HEK293 (cell line): ENCODE results near the gene ABCC10.
"Not testable (repeated sequence)": the region's sequence is repeated elsewhere in the genome, so short reads cannot be mapped to it uniquely, and the experiment has no call there.

Source experiments
- CTCF ChIA-PET: fragments of 350-600 bp; formaldehyde crosslinking; extraction: SDS; loops from one replicate; lab custom pipeline; 2021; ENCODE audit warnings: antibody characterized with exemption; lab: Yijun Ruan, JAX
- POLR2A ChIA-PET: fragments of 300-600 bp; formaldehyde crosslinking; extraction: SDS; loops from one replicate; lab custom pipeline; 2020; ENCODE audit warnings: antibody characterized with exemption, inconsistent platforms; lab: Yijun Ruan, JAX
- H3K27ac ChIP-seq: fragments of 200-500 bp; sonication (Bioruptor generic); 2 replicates; pipeline ENCODE4 v1.5.1; 2014; ENCODE audit warnings: low read depth, low read length, control low read depth, inconsistent platforms; ENCODE audit errors: extremely low read depth
- H3K36me3 ChIP-seq, 2 experiments: fragments of 200-500 bp in 1 of 2; sonication (Bioruptor generic) in 1 of 2; 1 replicate in 1 of 2; 2 replicates in 1 of 2; pipeline ENCODE4 v1.5.1; 2014 to 2017; ENCODE audit warnings: inconsistent platforms in 2 of 2, low read length in 2 of 2; ENCODE audit not compliant: control insufficient read depth in 2 of 2, insufficient read depth in 1 of 2
- H3K4me1 ChIP-seq: fragments of 200-500 bp; sonication (Bioruptor generic); 2 replicates; pipeline ENCODE4 v1.5.1; 2014; ENCODE audit warnings: mild to moderate bottlenecking, low read length, inconsistent platforms; ENCODE audit not compliant: control insufficient read depth, insufficient read depth
- H3K4me3 ChIP-seq: 2 replicates; pipeline ENCODE4 v1.5.1; 2011; ENCODE audit warnings: low read depth, mild to moderate bottlenecking, control low read depth, low read length, moderate library complexity
- H3K9me3 ChIP-seq: fragments of 200-500 bp; sonication (Bioruptor generic); 2 replicates; pipeline ENCODE4 v1.5.1; 2014; ENCODE audit warnings: low read depth, low read length, inconsistent platforms; ENCODE audit not compliant: control insufficient read depth, insufficient read depth
- ATF2 ChIP-seq: fragments of 450-650 bp; formaldehyde crosslinking; IDR thresholded peaks from 2 replicates; pipeline ENCODE4 v1.5.1; 2016; ENCODE audit warnings: missing biosample characterization, missing genetic modification characterization, low read depth
- EGR2 ChIP-seq: fragments of 450-650 bp; formaldehyde crosslinking; IDR thresholded peaks from 2 replicates; pipeline ENCODE4 v1.5.1; 2016; ENCODE audit warnings: low read depth, missing biosample characterization, missing genetic modification characterization
- GFI1B ChIP-seq: fragments of 450-650 bp; formaldehyde crosslinking; IDR thresholded peaks from 2 replicates; pipeline ENCODE4 v1.5.1; 2016; ENCODE audit warnings: missing biosample characterization, missing genetic modification characterization
- HIC1 ChIP-seq: fragments of 450-650 bp; formaldehyde crosslinking; IDR thresholded peaks from 2 replicates; pipeline ENCODE4 v1.5.1; 2016; ENCODE audit warnings: missing biosample characterization, missing genetic modification characterization
- IKZF3 ChIP-seq: fragments of 450-650 bp; IDR thresholded peaks from 2 replicates; pipeline ENCODE4 v1.5.0; 2018; ENCODE audit warnings: missing biosample characterization, mild to moderate bottlenecking, missing genetic modification characterization, moderate library complexity
- KLF17 ChIP-seq: fragments of 450-650 bp; formaldehyde crosslinking; IDR thresholded peaks from 2 replicates; pipeline ENCODE4 v1.5.1; 2016; ENCODE audit warnings: missing biosample characterization, missing genetic modification characterization
- KLF7 ChIP-seq: fragments of 450-650 bp; formaldehyde crosslinking; IDR thresholded peaks from 2 replicates; pipeline ENCODE4 v1.5.1; 2016; ENCODE audit warnings: missing biosample characterization, missing genetic modification characterization, borderline replicate concordance
- MZF1 ChIP-seq: fragments of 450-650 bp; formaldehyde crosslinking; IDR thresholded peaks from 2 replicates; pipeline ENCODE4 v1.5.1; 2017; ENCODE audit warnings: missing biosample characterization, missing genetic modification characterization, borderline replicate concordance
- RBAK ChIP-seq: fragments of 450-650 bp; formaldehyde crosslinking; IDR thresholded peaks from 2 replicates; pipeline ENCODE4 v1.5.1; 2016; ENCODE audit warnings: missing biosample characterization, missing genetic modification characterization
- REPIN1 ChIP-seq: fragments of 450-650 bp; formaldehyde crosslinking; IDR thresholded peaks from 2 replicates; pipeline ENCODE4 v1.5.1; 2017; ENCODE audit warnings: missing biosample characterization, missing genetic modification characterization, low read depth
- SCRT2 ChIP-seq: fragments of 450-650 bp; formaldehyde crosslinking; IDR thresholded peaks from 2 replicates; pipeline ENCODE4 v1.5.1; 2016; ENCODE audit warnings: missing biosample characterization, missing genetic modification characterization
- SP2 ChIP-seq: fragments of 450-650 bp; formaldehyde crosslinking; IDR thresholded peaks from 2 replicates; pipeline ENCODE4 v1.5.1; 2016; ENCODE audit warnings: missing biosample characterization, missing genetic modification characterization
- ZBTB20 ChIP-seq: fragments of 450-650 bp; formaldehyde crosslinking; IDR thresholded peaks from 2 replicates; pipeline ENCODE4 v1.5.1; 2016; ENCODE audit warnings: missing biosample characterization, missing genetic modification characterization
- ZBTB21 ChIP-seq: fragments of 450-650 bp; formaldehyde crosslinking; IDR thresholded peaks from 2 replicates; pipeline ENCODE4 v1.5.1; 2017; ENCODE audit warnings: missing biosample characterization, missing genetic modification characterization
- ZBTB26 ChIP-seq: fragments of 450-650 bp; formaldehyde crosslinking; optimal IDR thresholded peaks from 2 replicates; pipeline ENCODE3; 2016; ENCODE audit warnings: missing biosample characterization, mild to moderate bottlenecking, missing genetic modification characterization
- ZBTB48 ChIP-seq: fragments of 450-650 bp; formaldehyde crosslinking; IDR thresholded peaks from 2 replicates; pipeline ENCODE4 v1.5.1; 2016; ENCODE audit warnings: missing biosample characterization, missing genetic modification characterization
- ZEB2 ChIP-seq: fragments of 450-650 bp; formaldehyde crosslinking; IDR thresholded peaks from 2 replicates; pipeline ENCODE4 v1.5.1; 2016; ENCODE audit warnings: missing biosample characterization, missing genetic modification characterization
- ZNF133 ChIP-seq: fragments of 450-650 bp; formaldehyde crosslinking; IDR thresholded peaks from 2 replicates; pipeline ENCODE4 v1.5.1; 2016; ENCODE audit warnings: missing biosample characterization, missing genetic modification characterization
- ZNF214 ChIP-seq: fragments of 450-650 bp; formaldehyde crosslinking; IDR thresholded peaks from 2 replicates; pipeline ENCODE4 v1.5.1; 2017; ENCODE audit warnings: missing biosample characterization, mild to moderate bottlenecking, missing genetic modification characterization, borderline replicate concordance
- ZNF274 ChIP-seq, 2 experiments: fragments of 200-500 bp in 1 of 2; fragments of 450-650 bp in 1 of 2; sonication (Bioruptor generic) in 1 of 2; formaldehyde crosslinking in 1 of 2; IDR thresholded peaks; 2 replicates each; pipeline versions ENCODE4 v1.5.1 to v1.6.1; 2014 to 2016; ENCODE audit warnings: borderline replicate concordance in 1 of 2, inconsistent platforms in 1 of 2, low read length in 1 of 2, missing biosample characterization in 1 of 2, missing genetic modification characterization in 1 of 2
- ZNF335 ChIP-seq: fragments of 450-650 bp; formaldehyde crosslinking; conservative IDR thresholded peaks from 2 replicates; pipeline ENCODE4 v1.5.1; 2016; ENCODE audit warnings: missing biosample characterization, missing genetic modification characterization
- ZNF341 ChIP-seq: fragments of 450-650 bp; formaldehyde crosslinking; IDR thresholded peaks from 2 replicates; pipeline ENCODE4; 2016; ENCODE audit warnings: low read depth, missing biosample characterization, missing genetic modification characterization
- ZNF530 ChIP-seq: fragments of 450-650 bp; formaldehyde crosslinking; IDR thresholded peaks from 2 replicates; pipeline ENCODE4 v1.5.1; 2016; ENCODE audit warnings: low read depth, missing biosample characterization, missing genetic modification characterization
- ZNF544 ChIP-seq: fragments of 450-650 bp; formaldehyde crosslinking; IDR thresholded peaks from 2 replicates; pipeline ENCODE4 v1.5.0; 2017; ENCODE audit warnings: missing biosample characterization, missing genetic modification characterization
- ZNF610 ChIP-seq: fragments of 450-650 bp; formaldehyde crosslinking; IDR thresholded peaks from 2 replicates; pipeline ENCODE4 v1.5.1; 2016; ENCODE audit warnings: missing biosample characterization, missing genetic modification characterization, borderline replicate concordance
- ZNF624 ChIP-seq: fragments of 450-650 bp; formaldehyde crosslinking; IDR thresholded peaks from 2 replicates; pipeline ENCODE4 v1.5.1; 2017; ENCODE audit warnings: missing biosample characterization, missing genetic modification characterization
- ZSCAN16 ChIP-seq: fragments of 450-650 bp; formaldehyde crosslinking; IDR thresholded peaks from 2 replicates; pipeline ENCODE4 v1.5.1; 2016; ENCODE audit warnings: missing biosample characterization, missing genetic modification characterization

ABCC10 gene

GRCh38 chr6:43457643-43458042 is 30.3 kb downstream of the ABCC10 start:
- Histone ChIP-seq H3K36me3 (peaks cover 4 to 7% of the 10 kb centered on the region in 2 experiments; a peak in 2 of 3 replicates), H3K4me1 (no peaks in the 10 kb centered on the region), H3K4me3 (no peak overlapping the region), H3K9me3 (no peaks in the 10 kb centered on the region), H3K27ac (no peak overlapping the region)
- POLR2A ChIA-PET = interaction anchor here (0.6 to 0.7 kb wide), 4 partner anchors 11 to 229 kb away, joined by 3 to 12 read pairs (median 6); no protein-coding TSS in a partner anchor
- TF ChIP-seq ZSCAN16 (no peak), GFI1B (no peak), REPIN1 (tag by site-specific recombination) (no peak), ZNF544 (no peak), ZNF341 (tag by site-specific recombination) (no peak), ZBTB48 (tag by site-specific recombination) (no peak), KLF7 (no peak), SCRT2 (tag by site-specific recombination) (no peak), ZBTB20 (no peak), ZNF610 (no peak), ZEB2 (no peak)
- CTCF ChIA-PET = interaction anchor here (0.6 to 6.1 kb wide), 5 partner anchors 30 to 49 kb away, joined by 3 to 56 read pairs (median 5); partner anchors contain the start of gene ABCC10

GRCh38 chr6:43458154-43458553 is 30.8 kb downstream of the ABCC10 start:
- not testable (repeated sequence) for H3K4me3 ChIP-seq, H3K36me3 ChIP-seq, H3K4me1 ChIP-seq, H3K9me3 ChIP-seq, H3K27ac ChIP-seq
- POLR2A ChIA-PET = interaction anchor here (0.7 kb wide), 3 partner anchors 12 to 862 kb away, joined by 3 to 12 read pairs (median 5); no protein-coding TSS in a partner anchor
- CTCF ChIA-PET = interaction anchor here (0.6 to 6.1 kb wide), 6 partner anchors 10 to 50 kb away, joined by 3 to 56 read pairs (median 4); partner anchors contain the start of gene ABCC10

GRCh38 chr6:43459535-43459934 is 32.2 kb downstream of the ABCC10 start:
- ChIA-PET CTCF (interaction anchor here (1.1 to 1.6 kb wide), 3 partner anchors 11 to 47 kb away, joined by 3 to 7 read pairs (median 4); no protein-coding TSS in a partner anchor), POLR2A (interaction anchor here (1.2 kb wide), 1 partner anchor 90 kb away, joined by 4 read pairs; the partner anchor contains the start of gene ZNF318)
- H3K36me3 ChIP-seq = no peaks in the 10 kb centered on the region
- TF ChIP-seq EGR2 (tag by site-specific recombination) (no peak), RBAK (tag by site-specific recombination) (no peak), ZBTB26 (tag by site-specific recombination) (no peak), ZBTB21 (tag by site-specific recombination) (no peak), ZNF214 (tag by site-specific recombination) (no peak), IKZF3 (tag by site-specific recombination) (no peak), MZF1 (no peak), ZNF335 (tag by site-specific recombination) (no peak), ZNF133 (tag by site-specific recombination) (no peak), KLF17 (tag by site-specific recombination) (no peak), ZNF530 (no peak), ZNF624 (no peak), SP2 (no peak), HIC1 (tag by site-specific recombination) (no peak), ATF2 (tag by site-specific recombination) (no peak), ZNF274 (IDR thresholded peaks at IDR 0.05; ENCODE audit: low read length) (no peak), ZNF274 (tag by site-specific recombination; IDR thresholded peaks at IDR 0.05; ENCODE audit: borderline replicate concordance) (no peak)
- H3K9me3 ChIP-seq = no peaks in the 10 kb centered on the region
- H3K4me1 ChIP-seq = no peaks in the 10 kb centered on the region
- no peak overlapping the region for H3K4me3 ChIP-seq
- H3K27ac ChIP-seq = no peak overlapping the region
